NCI-H146 treated with DMSO at 0.1 percent for 48 hours (cell line): ENCODE measurements around the gene OSBPL7.

Experiments used
- DNase-seq: peaks from one replicate; lab custom pipeline; 2025; ENCODE audit not compliant: unreplicated experiment; lab: John Stamatoyannopoulos, UW

OSBPL7 gene

DNA sequence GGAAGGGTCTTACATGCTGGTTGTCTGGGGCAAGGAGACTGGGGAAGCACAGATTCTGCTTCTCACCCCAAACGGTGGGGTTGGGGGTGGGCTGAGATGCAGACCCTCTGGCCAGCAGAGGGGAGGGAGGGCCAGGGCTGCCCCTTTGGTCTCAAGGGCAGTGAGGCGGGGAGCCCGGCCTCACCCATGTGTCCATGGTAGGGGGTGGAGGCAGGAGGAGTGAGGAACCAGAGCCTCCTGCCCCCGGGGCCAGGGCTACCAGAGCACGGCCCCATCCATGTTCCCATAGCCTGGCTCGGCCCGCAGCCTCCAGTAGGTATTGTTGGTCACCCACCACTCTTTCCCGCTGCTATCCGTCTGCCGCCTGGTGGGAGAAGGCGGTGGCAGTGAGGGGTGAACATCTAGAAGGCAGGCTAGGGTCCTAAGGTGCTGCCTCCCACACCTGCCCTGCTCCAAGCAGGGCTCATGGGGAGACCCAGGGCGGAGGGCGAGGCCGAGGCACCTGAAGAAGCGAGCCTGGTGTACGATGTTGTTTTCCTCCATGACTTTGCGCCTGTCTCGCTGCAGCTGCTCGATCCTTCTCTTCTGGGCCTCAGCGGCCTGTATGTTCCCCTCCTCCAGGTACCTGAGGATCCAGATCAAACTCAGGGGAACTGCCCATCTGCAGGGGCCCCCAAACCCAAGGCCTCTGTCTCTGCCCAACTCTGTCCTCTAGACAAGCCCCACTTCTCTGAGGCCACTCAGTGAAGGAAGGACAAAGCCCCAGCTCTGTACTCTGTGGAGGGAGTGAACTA, 13.4 kb downstream of the OSBPL7 start:
- no peak for DNase-seq

DNA sequence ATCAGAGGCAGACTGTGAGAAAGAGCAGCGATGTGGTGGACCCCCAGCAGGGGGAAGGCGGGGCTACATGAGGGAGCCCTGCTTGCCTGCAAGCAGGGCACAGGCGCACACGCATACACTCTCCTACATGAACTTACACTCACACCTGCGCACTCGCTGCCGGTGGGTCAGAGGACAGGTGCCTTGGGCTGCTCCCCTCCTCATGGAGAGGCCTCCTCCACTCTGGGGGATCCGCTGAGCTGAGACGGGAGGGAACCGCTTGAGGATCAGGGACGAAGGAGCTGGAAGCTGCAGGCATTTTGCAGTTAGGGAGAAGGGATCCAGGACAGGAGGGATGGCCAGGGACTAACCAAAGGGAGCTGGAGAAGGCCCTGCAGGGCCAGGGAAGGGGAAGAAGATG, 14.2 kb downstream of the OSBPL7 start:
- DNase-seq = no peak

DNA sequence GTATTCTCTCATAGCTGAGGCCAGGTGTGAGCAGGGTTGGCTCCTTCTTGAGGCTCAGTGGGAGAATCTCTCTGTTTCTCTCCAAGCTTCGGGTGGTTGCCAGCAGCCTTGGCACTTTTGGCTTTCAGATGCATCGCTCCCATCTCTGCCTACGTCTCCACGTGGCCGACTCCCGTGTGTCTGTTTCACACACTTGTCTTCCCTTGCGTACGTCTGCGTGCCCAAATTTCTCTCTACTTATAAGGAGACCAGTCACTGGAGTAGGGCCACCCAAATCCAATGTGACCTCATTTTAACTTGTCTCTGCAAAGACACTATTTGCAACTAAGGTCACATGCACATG, 14.7 kb downstream of the OSBPL7 start:
- no peak for DNase-seq

DNA sequence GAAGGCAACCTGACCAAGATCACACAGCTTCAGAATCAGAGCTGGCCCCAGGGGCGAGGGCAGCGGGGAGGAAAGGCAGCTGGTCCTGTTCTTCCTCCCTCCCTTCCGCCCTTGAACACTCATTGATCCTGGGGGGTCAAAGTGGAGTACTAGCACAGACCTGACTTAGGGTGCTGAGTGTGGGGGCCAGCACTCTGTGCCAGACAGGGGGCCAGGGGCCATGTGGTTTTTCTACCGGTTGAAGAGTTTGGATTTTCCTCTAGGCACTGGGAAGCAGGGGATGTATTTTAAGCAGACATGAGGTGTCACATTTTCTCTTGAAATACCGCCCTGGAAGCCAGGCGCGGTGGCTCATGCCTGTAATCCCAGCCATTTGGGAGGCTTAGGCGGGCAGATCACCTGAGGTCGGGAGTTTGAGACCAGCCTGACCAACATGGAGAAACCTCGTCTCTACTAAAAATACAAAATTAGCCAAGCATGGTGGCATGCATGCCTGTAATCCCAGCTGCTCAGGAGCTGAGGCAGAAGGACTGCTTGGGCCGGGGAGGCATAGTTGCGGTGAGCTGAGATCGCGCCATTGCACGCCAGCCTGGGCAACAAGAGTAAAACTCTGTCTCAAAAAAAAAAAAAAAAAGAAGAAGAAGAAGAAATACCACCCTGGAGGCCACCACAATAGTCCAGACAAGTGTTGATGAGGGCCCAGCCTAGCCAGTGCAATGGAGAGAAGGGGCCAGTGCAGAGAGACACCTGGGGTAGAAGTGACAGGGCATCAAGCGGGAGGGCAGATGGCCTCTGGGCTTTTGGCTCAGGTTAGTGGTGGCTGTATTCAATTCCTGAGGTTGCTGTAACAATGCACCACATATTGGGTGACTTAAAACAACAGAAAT, 15.3 kb downstream of the OSBPL7 start:
- DNase-seq = no peak

DNA sequence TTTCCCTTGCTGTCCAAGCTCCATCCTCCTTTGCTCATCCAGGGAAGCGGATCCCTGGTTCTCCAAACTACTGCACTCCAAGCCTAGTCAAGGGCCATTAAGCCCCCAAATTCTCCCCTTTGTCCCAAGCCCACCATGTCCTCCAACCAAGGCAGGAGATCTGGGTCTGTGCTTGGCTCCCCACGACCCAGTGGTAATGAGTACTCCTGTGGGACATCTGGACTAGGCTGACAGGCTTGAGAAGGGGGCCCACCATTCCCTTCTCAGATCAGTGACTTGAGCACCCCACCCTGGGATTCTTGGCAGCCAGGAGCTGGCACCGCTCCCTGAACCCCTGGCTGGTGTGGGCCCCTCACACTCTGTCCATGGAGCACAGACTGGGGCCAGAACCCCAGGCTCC, 17.1 kb downstream of the OSBPL7 start:
- no peak for DNase-seq

DNA sequence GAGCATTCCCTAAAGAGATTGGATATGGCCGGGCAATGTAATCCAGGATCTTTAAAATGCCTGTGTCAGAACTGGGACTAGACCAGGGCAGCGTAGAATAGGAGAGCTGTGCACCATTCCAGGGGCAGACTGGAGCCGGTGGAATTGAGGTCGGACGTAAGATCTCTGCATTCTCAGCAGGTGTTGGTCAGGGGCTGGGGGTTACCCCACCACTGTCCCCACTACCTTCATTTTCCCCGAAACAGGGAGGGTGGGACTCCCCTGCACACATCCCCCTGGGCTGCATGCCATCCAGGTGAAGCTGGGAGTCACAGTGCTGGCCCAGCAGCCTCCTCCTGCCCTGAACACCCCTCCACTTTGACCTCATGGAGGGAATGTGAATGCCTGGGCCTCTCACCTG, 17.8 kb downstream of the OSBPL7 start:
- DNase-seq = no peak

DNA sequence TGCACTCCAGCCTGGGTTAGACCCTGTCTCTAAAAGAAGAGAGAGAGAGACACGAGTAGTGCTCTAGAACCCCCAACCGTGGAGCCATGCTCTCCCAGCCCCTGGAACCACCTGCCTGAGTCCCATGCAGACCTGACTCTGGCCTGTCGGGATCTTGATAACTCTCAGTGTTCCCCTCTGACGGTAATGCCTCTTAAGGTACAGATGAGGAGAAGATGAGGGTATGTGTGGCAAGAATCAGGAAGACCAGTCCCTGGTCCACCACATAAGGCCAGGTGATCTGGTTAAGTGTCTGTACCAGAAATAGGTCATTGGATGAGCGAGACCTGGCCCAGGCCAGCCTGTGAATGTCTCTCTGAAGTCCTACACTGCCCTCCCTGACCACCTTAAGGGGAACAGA, 18.4 kb downstream of the OSBPL7 start:
- no peak for DNase-seq

DNA sequence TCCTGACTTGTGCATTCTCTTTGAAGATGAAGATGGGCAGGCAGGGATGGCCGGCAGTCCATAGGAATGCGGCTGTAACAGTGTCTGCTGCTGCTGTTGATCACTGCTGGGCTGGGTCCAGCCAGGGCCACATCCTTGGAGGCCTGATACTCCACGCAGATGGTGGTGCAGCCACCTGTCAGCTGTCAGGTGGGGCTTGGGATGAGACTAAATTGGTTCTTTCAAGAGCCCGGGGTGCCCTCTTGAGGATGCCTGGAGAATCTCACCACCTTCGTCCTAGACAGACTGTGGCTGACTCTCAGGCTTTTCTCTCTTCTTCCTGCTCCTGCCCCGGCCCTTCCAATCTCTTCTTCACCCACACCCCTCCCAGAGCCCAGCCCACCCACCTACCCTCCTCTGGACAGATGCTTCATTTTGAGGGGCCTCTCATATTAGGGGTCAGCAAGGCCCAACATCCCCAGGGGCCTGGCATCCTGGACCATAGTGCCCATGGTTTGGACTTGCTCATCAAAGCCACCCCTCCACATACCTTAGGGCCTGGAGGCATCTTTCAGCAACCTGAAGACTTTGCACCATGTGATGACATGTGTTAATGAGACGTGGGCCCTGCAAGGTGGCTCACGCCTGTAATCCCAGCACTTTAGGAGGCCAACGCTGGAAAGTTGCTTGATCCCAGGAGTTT, 19.1 kb downstream of the OSBPL7 start:
- peak; percentile 52 for DNase-seq

DNA sequence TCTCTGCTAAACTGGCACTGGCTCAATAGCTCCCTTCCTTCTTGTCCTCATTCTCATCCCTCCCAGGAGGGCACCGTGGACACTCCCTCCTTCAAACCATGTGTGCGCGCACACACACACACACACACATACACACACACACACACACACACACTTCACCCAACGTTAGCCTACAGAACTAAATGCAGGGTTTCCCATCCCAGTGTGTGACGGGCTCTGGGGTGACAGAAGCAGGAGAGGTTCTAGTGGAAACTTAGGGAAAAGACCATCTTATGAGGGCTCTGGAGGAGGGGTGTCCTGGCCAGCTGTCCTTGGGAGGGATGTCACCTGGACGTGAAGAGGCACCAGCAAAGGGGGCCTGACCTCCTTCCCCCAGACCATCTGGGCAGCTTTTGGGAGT, 19.7 kb downstream of the OSBPL7 start:
- DNase-seq = no peak

DNA sequence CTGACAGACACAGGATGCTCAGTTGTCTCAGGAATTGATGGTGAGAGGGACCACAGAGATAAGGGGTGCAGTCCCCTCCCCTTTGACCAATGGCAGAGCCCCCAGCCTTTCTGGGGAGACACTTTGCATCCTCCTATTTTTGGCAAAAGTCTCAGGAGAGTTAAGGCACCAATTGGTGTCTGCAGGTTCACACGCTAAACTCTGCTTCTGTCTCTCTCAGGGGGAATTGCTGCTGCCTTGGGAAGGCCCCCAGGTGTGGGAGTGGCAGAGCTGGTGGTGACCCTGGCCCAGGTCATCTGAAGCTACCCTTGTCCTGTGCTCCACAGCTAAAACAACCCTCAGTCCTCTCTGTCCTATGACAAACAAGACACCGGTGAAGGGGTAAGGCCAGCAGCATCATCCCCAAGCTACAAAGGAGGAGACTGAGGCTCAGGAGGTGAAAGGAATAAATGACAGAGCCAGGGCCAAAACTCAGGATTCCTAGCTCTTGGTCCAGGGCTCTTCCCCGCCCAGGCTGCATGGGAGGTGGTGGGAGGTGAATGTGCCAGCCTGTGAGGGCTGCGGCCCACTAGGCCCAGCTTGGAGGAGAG, 20.3 kb downstream of the OSBPL7 start:
- no peak for DNase-seq

DNA sequence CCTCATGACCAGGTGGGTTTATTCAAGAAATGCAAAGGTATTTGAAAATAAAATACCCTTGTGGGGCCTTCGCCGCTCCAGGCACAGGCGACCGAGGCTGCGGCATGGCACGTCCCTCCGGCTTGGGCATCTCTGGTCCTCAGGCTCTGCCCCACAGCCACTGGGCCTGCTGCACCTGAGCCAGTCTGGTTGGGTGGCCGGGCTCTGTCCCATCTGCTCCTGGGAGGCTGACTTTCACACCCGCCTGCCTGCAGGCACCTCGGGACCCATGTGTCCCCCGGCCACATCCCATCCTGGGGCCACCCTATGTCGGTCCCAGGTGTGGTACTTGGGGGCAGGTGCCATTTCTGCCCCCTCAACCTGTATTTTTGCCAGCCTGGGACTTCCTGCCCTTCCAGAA, 20.9 kb downstream of the OSBPL7 start:
- DNase-seq = no peak

DNA sequence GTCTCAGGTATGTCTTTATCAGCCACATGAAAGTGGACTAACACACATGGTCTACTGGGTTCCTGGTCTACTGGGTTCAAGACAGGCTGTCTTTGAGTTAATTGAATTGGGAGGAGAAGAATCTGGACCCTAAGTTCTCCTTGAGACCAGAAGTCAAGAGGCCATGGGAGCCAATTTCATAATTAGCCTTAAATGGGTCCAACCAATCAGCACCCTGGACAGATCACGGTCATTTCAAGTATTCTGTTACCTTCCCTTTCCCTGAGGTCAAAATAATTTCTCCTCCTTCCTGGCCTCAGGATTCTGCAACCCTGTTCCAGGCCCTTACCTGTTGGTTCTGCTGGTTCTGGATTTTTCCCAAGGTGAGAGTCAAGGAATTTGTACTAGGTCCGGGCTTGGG, 23.8 kb downstream of the OSBPL7 start:
- no peak for DNase-seq

DNA sequence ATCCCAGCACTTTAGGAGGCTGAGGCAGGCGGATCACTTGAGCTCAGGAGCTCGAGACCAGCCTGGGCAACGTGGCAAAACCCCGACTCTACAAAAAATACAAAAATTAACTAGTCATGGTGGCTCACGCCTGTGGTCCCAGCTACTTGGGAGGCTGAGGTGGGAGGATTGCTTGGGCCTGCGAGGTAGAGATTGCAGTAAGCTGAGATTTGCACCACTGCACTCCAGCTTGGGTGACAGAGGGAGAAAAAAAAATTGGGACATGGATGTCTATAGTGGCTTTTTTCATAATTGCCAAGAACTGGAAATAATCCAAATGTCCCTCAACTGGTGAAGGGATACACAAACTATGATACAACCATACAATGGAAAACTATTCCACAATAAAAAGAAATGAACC, 28.6 kb downstream of the OSBPL7 start:
- no peak for DNase-seq

DNA sequence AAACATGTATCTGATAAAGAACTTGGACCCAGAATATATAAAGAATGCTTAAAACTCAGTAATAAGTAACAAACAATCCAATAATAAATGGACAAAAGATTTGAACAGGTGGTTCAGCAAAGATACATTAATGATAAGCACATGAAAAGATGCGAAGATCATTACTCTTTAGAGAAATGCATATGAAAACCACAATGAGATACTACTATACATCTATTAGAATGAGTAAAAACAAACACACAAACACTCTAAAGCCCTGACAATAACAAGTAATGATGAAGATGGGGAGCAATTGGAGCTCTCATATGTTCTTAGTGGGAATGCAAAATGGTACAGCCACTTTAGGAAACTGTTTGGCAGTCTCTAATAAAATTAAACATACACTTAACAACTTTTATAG, 29.1 kb downstream of the OSBPL7 start:
- DNase-seq = no peak

DNA sequence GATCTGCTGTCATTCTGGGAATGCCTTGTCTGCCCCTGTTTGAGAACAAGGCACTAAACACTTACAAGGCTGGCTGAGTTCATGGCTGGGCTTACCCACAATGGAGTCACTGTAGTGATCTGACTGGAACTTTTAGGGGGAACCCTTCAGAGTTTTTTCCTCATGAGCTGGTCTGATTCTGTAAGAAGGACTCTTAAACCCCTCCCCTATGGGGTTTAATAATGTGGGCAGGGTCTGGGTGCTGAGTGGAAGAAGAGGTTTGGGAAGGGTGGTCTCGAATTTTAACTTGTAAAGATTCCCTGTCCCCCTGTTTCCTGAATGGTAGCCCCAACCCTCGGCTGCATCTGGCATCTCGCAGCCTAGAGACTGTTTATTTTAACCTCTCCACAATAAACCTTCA, 30.6 kb downstream of the OSBPL7 start:
- no peak for DNase-seq

DNA sequence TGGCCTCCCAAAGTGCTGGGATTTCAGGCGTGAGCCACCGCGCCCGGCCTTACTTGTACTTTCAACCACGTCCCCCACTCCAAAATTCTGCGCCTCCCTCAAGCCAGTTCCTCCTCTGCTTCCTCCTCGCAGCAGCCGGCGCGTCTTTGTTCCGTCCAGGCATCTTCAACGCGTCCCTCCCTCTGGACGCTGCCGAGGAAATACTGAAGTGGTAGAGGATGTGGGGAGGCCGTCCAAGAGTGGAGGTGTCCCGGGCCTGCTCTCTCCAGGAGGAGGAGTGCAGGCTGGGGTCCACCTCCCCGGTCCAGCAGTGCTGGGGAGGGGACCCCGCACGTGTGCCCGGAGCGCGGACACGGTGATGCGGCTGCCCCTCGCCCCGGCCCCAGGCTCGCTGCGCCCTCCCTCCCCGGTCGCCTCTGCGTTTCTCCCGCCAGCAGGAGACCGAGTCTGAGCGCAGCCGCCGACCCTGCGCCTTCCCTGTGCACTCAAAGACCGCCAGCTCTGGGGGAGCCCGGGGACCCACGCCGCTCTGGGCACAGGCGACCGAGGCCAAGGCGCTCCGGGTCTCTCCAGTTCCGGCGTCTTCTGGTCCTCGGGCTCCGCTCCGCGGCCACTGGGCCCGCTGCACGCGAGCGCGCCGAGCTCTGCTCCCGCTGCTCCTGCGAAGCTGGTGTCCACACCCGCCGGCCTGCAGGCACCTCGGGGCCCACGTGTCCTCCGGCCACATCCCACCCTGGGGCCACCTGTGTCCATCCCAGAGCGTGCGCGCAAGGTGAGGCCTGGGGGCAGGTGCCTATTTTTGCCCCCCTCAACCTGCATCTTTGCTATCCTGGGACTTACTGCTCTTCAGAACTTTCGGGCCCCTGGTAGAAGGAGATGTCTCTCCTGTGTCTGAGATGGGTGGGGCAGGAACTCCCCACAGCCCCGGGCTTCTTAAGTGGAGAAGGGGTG, 31.7 kb downstream of the OSBPL7 start:
- peak; percentile 48 for DNase-seq

DNA sequence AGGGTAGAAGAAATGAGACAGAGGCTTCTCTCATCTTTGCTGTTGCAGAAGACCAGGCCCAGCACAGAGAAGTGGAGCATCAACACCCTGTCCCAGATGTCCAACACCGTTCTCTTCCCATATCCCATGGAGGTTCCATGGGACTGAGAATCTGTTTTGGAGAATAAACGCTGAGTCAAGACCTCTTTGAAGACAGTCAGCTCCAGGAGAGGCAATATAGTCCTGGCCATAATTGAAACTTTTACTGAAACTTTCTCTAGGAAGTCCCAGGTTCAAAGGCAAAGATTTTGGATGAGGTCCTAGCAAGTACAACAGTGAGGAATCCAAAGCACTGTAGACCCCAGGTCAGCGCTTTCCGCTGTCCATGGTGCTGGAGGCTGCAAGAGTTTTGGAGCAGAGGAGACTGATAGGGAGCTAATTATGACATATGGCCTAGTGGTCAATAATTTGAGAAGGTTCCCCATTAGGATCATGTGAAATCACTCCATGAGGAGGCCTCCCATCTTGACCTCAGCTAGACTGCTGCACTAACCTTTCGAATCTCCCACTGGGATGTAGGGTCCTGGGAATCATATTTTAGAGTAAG, 36.0 kb downstream of the OSBPL7 start:
- no peak for DNase-seq

DNA sequence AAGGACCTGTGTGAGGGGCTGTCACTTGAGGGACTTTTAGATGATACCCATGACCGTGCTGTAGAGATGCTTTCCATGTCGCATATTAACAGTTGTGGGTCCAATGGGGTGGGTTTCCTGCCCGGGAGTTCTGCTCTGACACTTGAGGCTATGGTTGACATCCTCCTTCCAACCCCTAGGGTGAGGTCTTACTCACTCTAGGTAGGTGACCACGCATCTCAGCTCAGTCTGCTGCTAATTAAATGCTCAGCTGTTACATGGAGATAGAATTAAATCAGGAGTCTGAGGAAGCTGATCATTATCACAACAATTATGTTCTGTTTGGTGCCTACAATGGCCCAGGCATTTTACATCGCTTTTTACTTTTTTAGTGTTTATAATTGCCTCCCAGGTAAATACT, 40.2 kb downstream of the OSBPL7 start:
- no peak for DNase-seq

DNA sequence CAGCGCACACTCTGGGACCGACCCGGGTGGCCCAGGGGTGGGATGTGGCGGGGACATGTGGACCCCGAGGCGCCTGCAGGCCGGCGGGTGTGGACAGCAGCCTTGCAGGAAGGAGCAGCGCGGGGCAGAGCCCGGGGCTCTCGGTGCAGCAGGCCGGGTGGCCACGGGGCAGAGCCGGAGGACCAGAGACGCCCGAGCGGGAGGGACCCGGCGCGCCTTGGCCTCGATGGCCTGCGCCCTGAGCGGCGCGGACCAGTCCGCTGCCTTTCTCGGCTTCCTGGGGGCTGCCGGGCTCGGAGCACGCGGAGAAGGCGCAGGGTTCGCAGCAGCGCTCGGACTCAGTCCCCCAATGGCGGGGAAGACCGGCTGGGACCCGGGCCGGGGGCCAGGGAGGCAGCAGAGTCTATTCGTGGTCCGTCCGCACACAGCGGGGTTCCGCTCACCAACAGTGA, 43.4 kb downstream of the OSBPL7 start:
- DNase-seq = no peak
